GM23338 (cell line): ENCODE measurements around the gene ACSBG1. TPM values are rescaled to one million over a fixed set of nuclear protein-coding genes. Genes with fewer than 3 reads are reported as not detected.

Experiments
- ATAC-seq: fragments of 200-7000 bp; cut with Tn5 transposase; 3 replicates; pipeline ENCODE4 v1.9.1; 2020
- DNase-seq: peaks from one replicate; pipeline ENCODE4 v3.0.0-alpha.2; 2015; ENCODE audit warnings: low spot score
- H2AFZ ChIP-seq: fragments of 200-600 bp; sonication (generic); 2 replicates; pipeline ENCODE4 v1.8.0; 2016; ENCODE audit warnings: antibody characterized with exemption, mild to moderate bottlenecking, moderate library complexity
- H3F3A ChIP-seq: fragments of 200-600 bp; sonication (generic); replicated peaks from 2 replicates; pipeline ENCODE4 v1.8.0; 2017; ENCODE audit warnings: antibody characterized with exemption, mixed run types, low read depth
- H3K27ac ChIP-seq: fragments of 200-600 bp; sonication (generic); 2 replicates; pipeline ENCODE4 v1.6.1; 2016; ENCODE audit warnings: low read depth
- H3K27me3 ChIP-seq: fragments of 200-600 bp; sonication (generic); 2 replicates; pipeline ENCODE4 v1.8.0; 2016; ENCODE audit warnings: mild to moderate bottlenecking, mixed run types, moderate library complexity; ENCODE audit not compliant: insufficient read depth
- H3K36me3 ChIP-seq: fragments of 200-600 bp; sonication (generic); 2 replicates; pipeline ENCODE4 v1.8.0; 2016; ENCODE audit warnings: mild to moderate bottlenecking; ENCODE audit not compliant: insufficient read depth
- H3K4me1 ChIP-seq: fragments of 200-600 bp; sonication (generic); 2 replicates; pipeline ENCODE4 v1.8.0; 2016; ENCODE audit warnings: mild to moderate bottlenecking, moderate library complexity; ENCODE audit not compliant: insufficient read depth
- H3K4me2 ChIP-seq: fragments of 200-600 bp; sonication (generic); 2 replicates; pipeline ENCODE4 v1.7.1; 2017; ENCODE audit warnings: mixed run types
- H3K4me3 ChIP-seq: fragments of 200-600 bp; sonication (generic); 2 replicates; pipeline ENCODE4 v1.6.1; 2016; ENCODE audit warnings: mixed run types
- H3K79me2 ChIP-seq: fragments of 200-600 bp; sonication (generic); replicated peaks from 2 replicates; pipeline ENCODE4 v1.8.0; 2017; ENCODE audit warnings: mild to moderate bottlenecking; ENCODE audit not compliant: insufficient read depth
- H3K9me2 ChIP-seq: fragments of 200-600 bp; sonication (generic); 2 replicates; pipeline ENCODE4 v1.8.0; 2017; ENCODE audit not compliant: insufficient read depth
- H4K20me1 ChIP-seq: fragments of 200-600 bp; sonication (generic); replicated peaks from 2 replicates; pipeline ENCODE4 v1.8.0; 2017; ENCODE audit warnings: mild to moderate bottlenecking; ENCODE audit not compliant: insufficient read depth
- H3K27ac Mint-ChIP-seq: 2 replicates; pipeline ENCODE4 v1.8.0; 2020; ENCODE audit warnings: inconsistent platforms, mild to moderate bottlenecking, moderate library complexity, mixed read lengths
- H3K27me3 Mint-ChIP-seq: 3 replicates; pipeline ENCODE4 v1.8.0; 2022; ENCODE audit warnings: low read depth, mild to moderate bottlenecking, moderate library complexity, mixed read lengths, inconsistent platforms; ENCODE audit not compliant: insufficient read depth, poor library complexity
- H3K36me3 Mint-ChIP-seq: 3 replicates; pipeline ENCODE4 v1.8.0; 2021; ENCODE audit warnings: low read depth, mild to moderate bottlenecking, inconsistent platforms, moderate library complexity, mixed read lengths
- H3K4me1 Mint-ChIP-seq: 3 replicates; pipeline ENCODE4 v1.8.0; 2020; ENCODE audit warnings: mild to moderate bottlenecking, inconsistent platforms, mixed read lengths
- H3K4me3 Mint-ChIP-seq: 3 replicates; pipeline ENCODE4 v1.8.0; 2021; ENCODE audit warnings: moderate library complexity, mild to moderate bottlenecking, inconsistent platforms, mixed read lengths
- H3K9me3 Mint-ChIP-seq: 3 replicates; pipeline ENCODE4 v1.8.0; 2020; ENCODE audit warnings: moderate library complexity, mild to moderate bottlenecking, inconsistent platforms, mixed read lengths
- CTCF ChIP-seq, 2 experiments: fragments of 200-600 bp in 1 of 2; sonication (generic) in 1 of 2; conservative IDR thresholded peaks; 2 replicates each; pipeline versions ENCODE4 v1.5.1 to v1.6.1; 2016 to 2017; ENCODE audit warnings: antibody characterized with exemption in 2 of 2, low read depth in 2 of 2, mild to moderate bottlenecking in 2 of 2, moderate library complexity in 1 of 2
- ETS1 ChIP-seq: IDR thresholded peaks from 2 replicates; pipeline ENCODE4 v1.6.1; 2016; ENCODE audit warnings: antibody characterized with exemption
- EZH2 ChIP-seq: fragments of 200-600 bp; sonication (generic); IDR thresholded peaks from one replicate; pipeline ENCODE4 v1.8.0; 2017; ENCODE audit warnings: antibody characterized with exemption, mild to moderate bottlenecking, low read depth; ENCODE audit not compliant: unreplicated experiment
- EZH2phosphoT487 ChIP-seq: fragments of 200-600 bp; sonication (generic); IDR thresholded peaks from one replicate; pipeline ENCODE4 v1.8.1; 2018; ENCODE audit warnings: antibody characterized with exemption; ENCODE audit not compliant: unreplicated experiment
- JUNB ChIP-seq: IDR thresholded peaks from one replicate; pipeline ENCODE4 v1.6.1; 2016; ENCODE audit warnings: antibody characterized with exemption; ENCODE audit not compliant: unreplicated experiment
- NANOG ChIP-seq: IDR thresholded peaks from 2 replicates; pipeline ENCODE4 v1.6.1; 2016; ENCODE audit warnings: antibody characterized with exemption, borderline replicate concordance
- POLR2AphosphoS5 ChIP-seq: IDR thresholded peaks from 2 replicates; pipeline ENCODE4 v1.6.1; 2016; ENCODE audit warnings: antibody characterized with exemption, low read depth
- STAT1 ChIP-seq: IDR thresholded peaks from one replicate; pipeline ENCODE4 v1.6.1; 2016; ENCODE audit warnings: antibody characterized with exemption; ENCODE audit not compliant: unreplicated experiment
- ZNF462 ChIP-seq: fragments of 250-450 bp; sonication (Bioruptor Pico); IDR thresholded peaks from 2 replicates; pipeline ENCODE4 v1.5.0; 2020; ENCODE audit warnings: mild to moderate bottlenecking, moderate library complexity
- polyA plus RNA-seq: library from polyadenylated mRNA; unstranded; fragments of >200 nt; fragmentation: Nextera tagmentation; extraction: Ambion mirVana; gene quantifications from 2 replicates; pipeline ENCODE4 v1.2.1, GENCODE V29; 2016
- total RNA-seq: library from RNA; depleted of rRNA; stranded (reverse); fragments of >200 nt; shearing (Covaris generic); gene quantifications from 2 replicates; pipeline ENCODE4 v1.2.3, GENCODE V29; 2014

The ACSBG1 gene
- total and polyA plus RNA-seq, 2 experiments from 2014 or later: 1.9 to 10.0 TPM

- no peak for TF ChIP-seq ZNF462
Observed at GRCh38 chr15:78232951-78233350, 1.4 kb downstream of the ACSBG1 start (continued).

GRCh38 chr15:78229431-78230406 lies 4.6 kb downstream of the ACSBG1 start:
- no peak overlapping the region for H2AFZ ChIP-seq
- Mint-ChIP-seq H3K36me3 (peaks cover under 1% of the 10 kb centered on the region; the same call in 1 of the 3 replicates), H3K27me3 (peaks cover 5% of the 10 kb centered on the region), H3K27ac (no peak overlapping the region), H3K4me1 (peaks cover 16% of the 10 kb centered on the region), H3K4me3 (no peak overlapping the region; the same call in 2 of the 3 replicates), H3K9me3 (no peaks in the 10 kb centered on the region)
- no peak; the same call in 2 of the 3 replicates for ATAC-seq
- no peak overlapping the region for H3K27ac ChIP-seq
- H3K36me3 ChIP-seq: no peaks in the 10 kb centered on the region
- H3K4me2 ChIP-seq: no peak overlapping the region
- no peak overlapping the region for H3K4me3 ChIP-seq
- H3F3A ChIP-seq: peaks cover 5% of the 10 kb centered on the region; the same call in 1 of the 2 replicates
- peaks cover 15% of the 10 kb centered on the region for H3K4me1 ChIP-seq
- DNase-seq: no peak
- H4K20me1 ChIP-seq: no peaks in the 10 kb centered on the region
- TF ChIP-seq EZH2 (no peak), POLR2AphosphoS5 (no peak), CTCF (conservative IDR thresholded peaks at IDR 0.05; ENCODE audit: low read depth in 2 of 2) (no peak), STAT1 (no peak), JUNB (no peak), ETS1 (no peak), NANOG (no peak), EZH2phosphoT487 (no peak)
- no peaks in the 10 kb centered on the region for H3K27me3 ChIP-seq
- no peaks in the 10 kb centered on the region for H3K9me2 ChIP-seq
- H3K79me2 ChIP-seq: no peaks in the 10 kb centered on the region
